Esophagus muscularis mucosa (tissue), 4 donors: ENCODE measurements around the gene MTCL1.

Experiments used
- EP300 ChIP-seq: sonication (generic); formaldehyde crosslinking; IDR thresholded peaks from one replicate; pipeline ENCODE4 v1.6.1; 2017; ENCODE audit warnings: antibody characterized with exemption
- POLR2A ChIP-seq: fragments of 450-650 bp; IDR thresholded peaks from one replicate; pipeline ENCODE4 v1.6.1; 2017; ENCODE audit warnings: antibody characterized with exemption, moderate library complexity, mild to moderate bottlenecking, low read depth
- POLR2AphosphoS5 ChIP-seq, 2 donors: sonication (generic); formaldehyde crosslinking; IDR thresholded peaks; one replicate each; pipeline ENCODE4 v1.6.1; 2017; ENCODE audit warnings: antibody characterized with exemption in 2 of 2
- TF ChIP-seq, protein P1 (sequence below), 3 experiments: fragments of 200-600 bp in 2 of 3; fragments of 450-650 bp in 1 of 3; sonication (generic) in 2 of 3; IDR thresholded peaks; one replicate each; pipeline ENCODE4 v1.5.1; 2017 to 2019; ENCODE audit warnings: antibody characterized with exemption in 3 of 3, mild to moderate bottlenecking in 2 of 3, moderate library complexity in 1 of 3

DNA sequence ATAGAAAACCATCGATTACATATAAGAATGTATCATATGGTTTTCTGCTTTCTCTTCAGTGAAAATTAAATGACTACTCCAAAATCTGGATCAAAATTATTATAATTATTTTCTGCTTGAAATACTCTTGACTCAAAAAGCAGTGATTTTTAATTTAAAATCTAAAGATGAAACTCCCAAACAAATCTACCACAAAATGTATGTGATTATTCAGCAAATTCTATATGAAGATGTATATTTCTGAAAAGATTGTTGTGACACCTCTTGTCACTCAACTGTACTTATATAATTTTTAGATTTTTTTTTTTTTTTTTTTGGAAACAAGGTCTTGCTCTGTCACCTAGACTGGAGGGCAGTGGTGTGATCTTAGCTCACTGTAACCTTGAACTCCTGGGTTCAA, 98.6 kb downstream of the MTCL1 start:
- TF ChIP-seq, protein P1, sequence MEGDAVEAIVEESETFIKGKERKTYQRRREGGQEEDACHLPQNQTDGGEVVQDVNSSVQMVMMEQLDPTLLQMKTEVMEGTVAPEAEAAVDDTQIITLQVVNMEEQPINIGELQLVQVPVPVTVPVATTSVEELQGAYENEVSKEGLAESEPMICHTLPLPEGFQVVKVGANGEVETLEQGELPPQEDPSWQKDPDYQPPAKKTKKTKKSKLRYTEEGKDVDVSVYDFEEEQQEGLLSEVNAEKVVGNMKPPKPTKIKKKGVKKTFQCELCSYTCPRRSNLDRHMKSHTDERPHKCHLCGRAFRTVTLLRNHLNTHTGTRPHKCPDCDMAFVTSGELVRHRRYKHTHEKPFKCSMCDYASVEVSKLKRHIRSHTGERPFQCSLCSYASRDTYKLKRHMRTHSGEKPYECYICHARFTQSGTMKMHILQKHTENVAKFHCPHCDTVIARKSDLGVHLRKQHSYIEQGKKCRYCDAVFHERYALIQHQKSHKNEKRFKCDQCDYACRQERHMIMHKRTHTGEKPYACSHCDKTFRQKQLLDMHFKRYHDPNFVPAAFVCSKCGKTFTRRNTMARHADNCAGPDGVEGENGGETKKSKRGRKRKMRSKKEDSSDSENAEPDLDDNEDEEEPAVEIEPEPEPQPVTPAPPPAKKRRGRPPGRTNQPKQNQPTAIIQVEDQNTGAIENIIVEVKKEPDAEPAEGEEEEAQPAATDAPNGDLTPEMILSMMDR (IDR thresholded peaks at IDR 0.05): no peak
- TF ChIP-seq EP300: no peak
- TF ChIP-seq POLR2A: no peak
- no peak for TF ChIP-seq POLR2AphosphoS5 (IDR thresholded peaks at IDR 0.05)
